GM18858 (cell line): ENCODE measurements around the gene ADGRF1.
"Not testable (repeated sequence)": the region's sequence is repeated elsewhere in the genome, so short reads cannot be mapped to it uniquely, and the experiment has no call there.

Experiments
- ATAC-seq: cut with Tn5 transposase; IDR thresholded peaks from one replicate; pipeline ENCODE4 v1.9.1; 2021; ENCODE audit not compliant: unreplicated experiment

ADGRF1 gene

GRCh38 chr6:47023573-47023972, 18.6 kb downstream of the ADGRF1 start:
- no peak for ATAC-seq

- ATAC-seq, result no peak
These were observed 19.9 kb downstream of the ADGRF1 start for GRCh38 chr6:47022191-47022590.

- no peak for ATAC-seq
These were observed 22.2 kb downstream of the ADGRF1 start for GRCh38 chr6:47019941-47020340.

GRCh38 chr6:47016909-47017308, 25.2 kb downstream of the ADGRF1 start:
- ATAC-seq, result no peak

GRCh38 chr6:47016261-47016660, 25.9 kb downstream of the ADGRF1 start:
- ATAC-seq, result no peak

GRCh38 chr6:47014401-47014800, 27.7 kb downstream of the ADGRF1 start:
- no peak for ATAC-seq

- no peak for ATAC-seq
These were observed 32.5 kb downstream of the ADGRF1 start for GRCh38 chr6:47009583-47009982.

- ATAC-seq, result no peak
These were observed 33.8 kb downstream of the ADGRF1 start for GRCh38 chr6:47008397-47008763.

- ATAC-seq, result no peak
These were observed 34.3 kb downstream of the ADGRF1 start for GRCh38 chr6:47007657-47008396.

- no peak for ATAC-seq
These were observed 36.6 kb downstream of the ADGRF1 start for GRCh38 chr6:47005486-47005885.

- no peak for ATAC-seq
These were observed 37.7 kb downstream of the ADGRF1 start for GRCh38 chr6:47004463-47004862.

GRCh38 chr6:47000842-47001241, 41.3 kb downstream of the ADGRF1 start:
- no peak for ATAC-seq

- no peak for ATAC-seq
These were observed 43.6 kb downstream of the ADGRF1 start for GRCh38 chr6:46998436-46999017.

GRCh38 chr6:46997646-46998045, 44.5 kb downstream of the ADGRF1 start:
- ATAC-seq, result no peak

GRCh38 chr6:46996860-46997641, 45.1 kb downstream of the ADGRF1 start:
- no peak for ATAC-seq

- ATAC-seq, result no peak
These were observed 47.2 kb downstream of the ADGRF1 start for GRCh38 chr6:46994933-46995332.

- ATAC-seq, result no peak
These were observed 48.3 kb downstream of the ADGRF1 start for GRCh38 chr6:46993846-46994245.

- ATAC-seq, result not testable (repeated sequence)
These were observed 49.7 kb downstream of the ADGRF1 start for GRCh38 chr6:46992391-46992790.

- not testable (repeated sequence) for ATAC-seq
These were observed 51.2 kb downstream of the ADGRF1 start for GRCh38 chr6:46990818-46991510.

- no peak for ATAC-seq
These were observed 52.0 kb downstream of the ADGRF1 start for GRCh38 chr6:46990031-46990644.

- ATAC-seq, result no peak
These were observed 52.7 kb downstream of the ADGRF1 start for GRCh38 chr6:46989398-46989797.
